GM21528 (cell line): Measurements from ENCODE around the gene PRELID3B.
"Not testable (repeated sequence)": the region's sequence is repeated elsewhere in the genome, so short reads cannot be mapped to it uniquely, and the experiment has no call there.

ENCODE experiments used
- ATAC-seq: cut with Tn5 transposase; IDR thresholded peaks from one replicate; pipeline ENCODE4 v1.9.1; 2021; ENCODE audit warnings: mild to moderate bottlenecking, moderate library complexity; ENCODE audit not compliant: unreplicated experiment, low FRiP score

PRELID3B gene

GRCh38 chr20:59051666-59052185, 9.1 kb upstream of the PRELID3B start:
- no peak for ATAC-seq

DNA sequence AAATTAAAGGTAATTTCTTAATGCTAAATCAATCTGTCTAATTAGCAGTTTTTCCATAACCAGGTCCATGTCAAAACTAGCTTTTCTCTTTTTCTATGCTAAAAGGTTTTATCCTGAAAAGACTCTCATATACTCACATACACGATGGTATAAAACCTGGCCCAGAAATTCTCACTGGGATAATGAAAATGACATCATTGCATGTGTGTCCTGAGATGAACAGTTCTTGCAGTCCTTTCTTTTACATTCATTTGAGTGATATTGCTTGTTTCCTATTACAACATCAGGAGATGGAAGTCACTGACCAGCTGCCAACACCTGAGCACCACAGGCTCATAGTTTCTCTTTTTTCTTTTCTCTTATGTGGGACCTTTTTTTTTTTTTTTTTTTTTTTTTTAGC, 7.9 kb upstream of the PRELID3B start:
- no peak for ATAC-seq

GRCh38 chr20:59048681-59049030, 6.1 kb upstream of the PRELID3B start:
- ATAC-seq, result no peak

- ATAC-seq, result no peak
These were observed 5.5 kb upstream of the PRELID3B start for GRCh38 chr20:59047938-59048680.

GRCh38 chr20:59046862-59047261, 4.3 kb upstream of the PRELID3B start:
- ATAC-seq, result no peak

DNA sequence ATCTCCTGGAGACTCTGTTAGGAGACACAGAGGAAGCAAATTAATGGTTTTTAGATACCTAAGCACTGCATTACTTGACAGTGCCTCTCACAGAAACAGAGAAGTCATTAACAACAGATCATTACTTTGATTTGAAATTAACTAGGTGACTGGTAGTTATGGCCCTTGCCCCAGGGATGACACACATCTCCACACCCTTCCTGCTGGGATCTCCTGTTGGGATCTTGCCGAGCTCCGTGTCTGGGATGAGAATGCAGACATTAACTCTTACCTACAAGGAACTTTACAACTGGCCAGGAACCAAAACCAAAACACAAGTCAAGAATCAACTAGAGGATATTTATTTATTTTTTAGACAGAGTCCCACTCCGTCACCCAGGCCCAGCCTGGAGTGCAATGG, 2.2 kb upstream of the PRELID3B start:
- ATAC-seq, result no peak

GRCh38 chr20:59044295-59044694, 1.7 kb upstream of the PRELID3B start:
- no peak for ATAC-seq

GRCh38 chr20:59043698-59044097, 1.1 kb upstream of the PRELID3B start:
- ATAC-seq, result no peak

DNA sequence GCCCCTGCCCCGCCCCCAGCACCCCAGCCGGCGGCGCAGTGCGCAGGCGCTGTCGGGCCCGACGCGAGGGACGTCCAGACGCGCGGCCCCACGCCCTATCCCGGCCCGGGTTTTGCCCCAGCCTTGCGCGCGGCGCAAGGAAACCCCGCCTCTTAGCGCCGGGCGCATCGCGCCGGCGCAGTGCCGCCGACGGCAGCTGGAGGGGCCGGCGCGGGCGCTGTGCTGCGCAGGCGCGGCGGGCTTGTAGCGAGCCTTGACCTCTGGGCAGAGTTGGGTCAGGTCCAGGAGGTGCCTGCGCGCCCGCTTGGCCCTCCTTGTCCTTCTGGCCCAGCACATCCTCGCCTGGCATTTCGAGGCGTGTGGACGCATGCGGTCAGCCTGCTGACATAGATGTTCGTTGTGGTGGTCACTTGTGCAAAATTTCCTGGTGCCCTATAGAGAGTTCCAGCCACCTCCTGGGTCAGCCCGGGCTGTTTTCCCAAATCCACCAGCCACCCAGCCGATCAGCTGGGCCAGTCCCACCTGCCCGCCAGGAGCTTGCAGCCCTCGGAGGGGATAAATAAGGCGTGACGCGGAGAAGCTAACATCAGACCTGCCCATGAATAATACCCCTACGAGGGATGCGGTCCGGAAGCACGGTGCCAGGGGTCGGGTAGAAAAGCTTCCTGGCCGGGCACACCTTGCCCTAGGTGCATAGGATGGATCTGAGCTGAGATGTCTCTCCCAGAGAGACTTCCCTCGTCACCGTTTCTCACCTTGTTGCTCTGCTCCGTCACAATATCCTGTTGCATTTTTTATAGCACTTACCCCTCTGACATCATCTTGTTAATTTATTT, 428 bp upstream of the PRELID3B start:
- ATAC-seq, result peak; percentile 88

DNA sequence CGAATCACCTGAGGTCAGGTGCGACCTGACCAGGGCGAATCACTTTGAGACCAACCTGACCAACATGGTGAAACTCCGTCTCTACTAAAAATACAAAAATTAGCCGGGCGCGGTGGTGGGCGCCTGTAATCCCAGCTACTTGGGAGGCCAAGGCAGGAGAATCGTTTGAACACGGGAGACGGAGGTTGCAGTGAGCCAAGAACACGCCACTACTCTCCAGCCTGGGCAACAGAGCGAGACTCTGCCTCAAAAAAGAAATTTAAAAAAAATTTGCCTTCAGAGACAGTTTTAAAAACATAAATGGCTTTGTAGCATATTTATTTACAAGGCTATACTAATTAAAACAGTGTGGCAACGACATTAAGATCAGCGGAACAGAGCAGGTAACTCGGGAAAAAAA, 1.1 kb downstream of the PRELID3B start:
- ATAC-seq, result not testable (repeated sequence)

- no peak for ATAC-seq
These were observed 1.9 kb downstream of the PRELID3B start for GRCh38 chr20:59040667-59041066.

- ATAC-seq, result no peak
These were observed 3.4 kb downstream of the PRELID3B start for GRCh38 chr20:59039233-59039632.

- ATAC-seq, result no peak
These were observed 5.2 kb downstream of the PRELID3B start for GRCh38 chr20:59037386-59037785.

DNA sequence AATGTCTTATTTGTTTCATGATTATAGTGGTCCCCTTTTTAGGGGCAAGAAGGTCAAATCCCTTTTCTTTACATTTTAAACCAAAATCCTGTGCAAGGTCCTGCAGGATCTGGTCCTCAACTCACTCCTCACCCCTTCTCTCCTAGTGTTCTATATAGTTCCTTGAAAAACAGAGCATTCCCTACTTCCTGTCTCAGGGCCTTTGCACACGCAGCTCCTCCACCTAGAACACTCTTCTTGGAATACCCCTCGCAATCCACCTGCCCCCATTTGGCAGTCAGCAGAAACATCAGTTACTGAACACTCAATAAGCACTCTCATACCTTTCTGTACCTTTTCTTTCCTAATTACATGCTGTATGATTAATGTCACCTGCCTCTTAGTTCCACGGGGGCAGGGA, 7.2 kb downstream of the PRELID3B start:
- no peak for ATAC-seq

DNA sequence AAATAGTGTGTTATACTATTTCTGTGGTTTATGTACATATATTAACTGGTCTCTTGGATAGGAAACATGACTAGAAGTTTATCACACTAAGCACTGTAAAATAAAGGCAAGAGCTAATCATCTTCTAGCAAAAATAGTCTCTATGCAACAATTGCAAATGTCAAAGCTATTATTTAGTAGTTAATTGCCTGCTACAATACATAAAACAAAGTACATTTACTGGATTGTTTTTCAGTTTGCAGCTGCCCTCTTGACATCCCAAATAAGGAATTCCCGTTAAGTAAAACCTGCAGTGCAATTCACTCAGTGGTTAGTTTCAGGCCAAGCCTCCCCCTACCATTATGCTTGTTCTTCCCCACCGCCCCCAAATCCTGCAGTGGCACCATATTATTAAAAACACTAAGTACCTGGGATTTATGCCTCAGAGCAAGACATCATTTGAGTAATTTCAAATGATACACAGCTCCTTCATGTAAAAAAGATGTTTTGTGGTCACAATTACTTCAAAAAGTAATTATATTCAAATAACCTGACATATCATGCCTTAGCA, 8.9 kb downstream of the PRELID3B start:
- ATAC-seq, result no peak

DNA sequence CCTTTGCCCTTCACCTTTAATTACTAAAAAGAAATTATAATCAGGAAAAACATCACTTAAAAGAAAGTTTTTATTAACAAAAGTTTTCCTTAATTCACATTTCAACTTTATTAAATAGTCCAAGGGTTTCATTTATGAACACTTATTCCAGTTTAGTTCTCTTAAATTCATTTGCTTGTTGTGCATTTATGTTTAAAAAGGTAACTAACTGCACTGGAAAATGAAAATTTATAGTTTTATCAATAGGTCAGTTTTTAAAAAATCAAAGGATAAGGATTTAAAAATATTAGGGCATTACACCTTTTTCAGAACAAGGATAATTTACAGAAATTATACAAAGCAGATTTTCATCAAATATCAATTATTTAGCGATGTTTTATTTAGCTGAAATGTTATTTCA, 9.5 kb downstream of the PRELID3B start:
- ATAC-seq, result no peak

- no peak for ATAC-seq
These were observed 9.9 kb downstream of the PRELID3B start for GRCh38 chr20:59032713-59033059.

- ATAC-seq, result peak; percentile 92
These were observed 10.4 kb downstream of the PRELID3B start, which contains the start of gene ATP5F1E for GRCh38 chr20:59032023-59032712. ATP5F1E (minus strand) TSS chr20:59032335; CDS start chr20:59032251, 84 bp downstream.

GRCh38 chr20:59031564-59032022, 11.0 kb downstream of the PRELID3B start:
- ATAC-seq, result no peak

- no peak for ATAC-seq
These were observed 11.5 kb downstream of the PRELID3B start for GRCh38 chr20:59030911-59031563.
